ENCODE results near the gene CPPED1.

GRCh38 chr16:12786081-12786480 is 17.6 kb downstream of the CPPED1 start:
- TF ChIP-seq CTCF (IDR thresholded peaks at IDR 0.05) (no peak), POLR2AphosphoS5 (IDR thresholded peaks at IDR 0.05) (no peak), EP300 (IDR thresholded peaks at IDR 0.05; ENCODE audit: low read depth) (no peak)

All from transverse colon (tissue), 4 donors.